Fibroblast of mammary gland (primary cell): Measurements from ENCODE around the gene CEMP1.

Experiments used
- DNase-seq: peaks from one replicate; pipeline ENCODE4 v3.0.0-alpha.2; 2010; ENCODE audit warnings: low read depth
- H3K4me3 ChIP-seq: 2 replicates; pipeline ENCODE4 v1.5.1; 2011; ENCODE audit warnings: low read depth, mild to moderate bottlenecking, low read length, moderate library complexity; ENCODE audit not compliant: control insufficient read depth
- CTCF ChIP-seq: conservative IDR thresholded peaks from 2 replicates; pipeline ENCODE4 v1.5.1; 2011; ENCODE audit warnings: low read depth, low read length, inconsistent platforms; ENCODE audit not compliant: control insufficient read depth, insufficient read depth

Gene CEMP1

GRCh38 chr16:2516391-2517240, 14.6 kb downstream of the CEMP1 start:
- DNase-seq: no peak
- no peak overlapping the region for H3K4me3 ChIP-seq
- no peak for TF ChIP-seq CTCF

- no peak for TF ChIP-seq CTCF
- no peak for DNase-seq
- H3K4me3 ChIP-seq: peak overlapping the region; percentile 86
These were observed 15.9 kb downstream of the CEMP1 start for GRCh38 chr16:2515180-2515851.

GRCh38 chr16:2514333-2515179, 16.7 kb downstream of the CEMP1 start:
- peak overlapping the region; percentile 86 for H3K4me3 ChIP-seq
- DNase-seq: no peak
- TF ChIP-seq CTCF: no peak

GRCh38 chr16:2513405-2514332, 17.5 kb downstream of the CEMP1 start, which contains the start of gene ATP6V0C:
Gene ATP6V0C, plus strand, starts transcription at chr16:2513952. Its CDS starts 152 bp downstream, at chr16:2514104.
- H3K4me3 ChIP-seq: peak within 1 kb of the TSS; percentile 86
- no peak for TF ChIP-seq CTCF
- DNase-seq: peak; percentile 77

GRCh38 chr16:2512735-2513404, 18.3 kb downstream of the CEMP1 start:
- no peak for DNase-seq
- peak overlapping the region; percentile 9 for H3K4me3 ChIP-seq
- no peak for TF ChIP-seq CTCF
